GM12865 (cell line): ENCODE measurements around the gene TC2N.

ENCODE experiments used
- DNase-seq: peaks from one replicate; pipeline ENCODE4 v3.0.0; 2010; ENCODE audit warnings: low read depth
- H3K4me3 ChIP-seq: 2 replicates; pipeline ENCODE4 v1.5.1; 2011; ENCODE audit warnings: mild to moderate bottlenecking, low read depth, low read length, control low read depth
- TF ChIP-seq, protein P1 (sequence below): IDR thresholded peaks from 2 replicates; pipeline ENCODE4 v1.5.1; 2011; ENCODE audit warnings: low read length, control low read depth, low read depth, inconsistent platforms; ENCODE audit not compliant: insufficient read depth; ENCODE audit errors: missing control alignments

TC2N gene

DNA sequence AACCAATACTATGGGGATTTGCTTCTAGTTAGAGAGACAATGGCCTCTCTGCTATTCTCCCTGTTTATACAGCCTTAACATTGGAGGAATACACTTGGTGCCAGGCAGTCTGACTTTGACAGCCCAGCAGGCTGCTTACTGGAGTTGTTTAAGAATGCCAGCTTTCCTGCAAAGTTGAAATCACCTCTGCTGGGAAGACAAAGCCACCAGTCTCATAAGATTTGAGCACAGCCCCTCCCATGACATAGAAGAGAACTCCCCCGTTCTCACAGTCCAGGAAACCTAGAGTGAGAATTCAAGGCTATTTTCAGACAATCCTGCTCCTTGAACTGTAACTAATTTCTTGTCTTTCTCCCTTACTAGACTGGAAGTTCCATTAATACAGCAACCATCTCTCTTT is 114.4 kb downstream of the TC2N start:
- no peak overlapping the region for H3K4me3 ChIP-seq
- no peak for DNase-seq
- TF ChIP-seq, protein P1, sequence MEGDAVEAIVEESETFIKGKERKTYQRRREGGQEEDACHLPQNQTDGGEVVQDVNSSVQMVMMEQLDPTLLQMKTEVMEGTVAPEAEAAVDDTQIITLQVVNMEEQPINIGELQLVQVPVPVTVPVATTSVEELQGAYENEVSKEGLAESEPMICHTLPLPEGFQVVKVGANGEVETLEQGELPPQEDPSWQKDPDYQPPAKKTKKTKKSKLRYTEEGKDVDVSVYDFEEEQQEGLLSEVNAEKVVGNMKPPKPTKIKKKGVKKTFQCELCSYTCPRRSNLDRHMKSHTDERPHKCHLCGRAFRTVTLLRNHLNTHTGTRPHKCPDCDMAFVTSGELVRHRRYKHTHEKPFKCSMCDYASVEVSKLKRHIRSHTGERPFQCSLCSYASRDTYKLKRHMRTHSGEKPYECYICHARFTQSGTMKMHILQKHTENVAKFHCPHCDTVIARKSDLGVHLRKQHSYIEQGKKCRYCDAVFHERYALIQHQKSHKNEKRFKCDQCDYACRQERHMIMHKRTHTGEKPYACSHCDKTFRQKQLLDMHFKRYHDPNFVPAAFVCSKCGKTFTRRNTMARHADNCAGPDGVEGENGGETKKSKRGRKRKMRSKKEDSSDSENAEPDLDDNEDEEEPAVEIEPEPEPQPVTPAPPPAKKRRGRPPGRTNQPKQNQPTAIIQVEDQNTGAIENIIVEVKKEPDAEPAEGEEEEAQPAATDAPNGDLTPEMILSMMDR: no peak

- DNase-seq: no peak
- H3K4me3 ChIP-seq: no peak overlapping the region
- TF ChIP-seq, protein P1: no peak
Observed at GRCh38 chr14:91751719-91752118, 115.6 kb downstream of the TC2N start.

- no peak for DNase-seq
- no peak overlapping the region for H3K4me3 ChIP-seq
- TF ChIP-seq, protein P1: no peak
Observed at GRCh38 chr14:91750634-91751198, 116.6 kb downstream of the TC2N start.

DNA sequence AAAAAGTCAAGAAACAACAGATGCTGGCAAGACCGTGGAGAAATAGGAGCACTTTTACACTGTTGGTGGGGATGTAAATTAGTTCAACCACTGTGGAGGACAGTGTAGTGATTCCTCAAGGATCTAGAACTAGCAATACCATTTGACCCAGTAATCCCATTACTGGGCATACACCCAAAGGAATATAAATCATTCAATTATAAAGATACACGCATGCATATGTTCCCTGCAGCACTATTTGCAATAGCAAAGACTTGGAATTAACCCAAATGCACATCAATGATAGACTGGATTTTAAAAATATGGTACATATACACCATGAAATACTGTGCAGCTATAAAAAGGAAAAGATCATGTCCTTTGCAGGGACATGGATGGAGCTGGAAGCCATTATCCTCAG is 117.5 kb downstream of the TC2N start:
- H3K4me3 ChIP-seq: no peak overlapping the region
- TF ChIP-seq, protein P1: no peak
- DNase-seq: no peak

- TF ChIP-seq, protein P1: no peak
- DNase-seq: no peak
- no peak overlapping the region for H3K4me3 ChIP-seq
Observed at GRCh38 chr14:91748049-91748448, 119.3 kb downstream of the TC2N start.

DNA sequence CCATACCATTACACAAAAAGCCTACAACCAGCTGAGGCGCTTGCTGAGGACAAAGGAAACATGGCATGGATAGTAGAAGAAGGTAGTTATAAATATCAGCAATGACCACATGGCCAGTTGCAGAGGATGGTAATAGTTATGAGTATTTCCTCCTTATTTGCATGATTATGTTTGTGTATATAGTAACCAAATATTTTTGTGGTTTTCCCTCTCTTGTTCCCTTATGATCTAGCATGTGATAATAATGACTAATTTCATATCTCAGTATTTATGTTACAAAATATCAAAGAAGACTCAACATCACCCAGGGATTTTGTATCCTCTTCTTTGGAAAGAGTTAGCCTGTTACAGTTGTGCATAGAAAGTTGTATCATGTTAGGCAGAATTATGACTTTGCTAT is 122.0 kb downstream of the TC2N start:
- TF ChIP-seq, protein P1: no peak
- no peak overlapping the region for H3K4me3 ChIP-seq
- DNase-seq: no peak

DNA sequence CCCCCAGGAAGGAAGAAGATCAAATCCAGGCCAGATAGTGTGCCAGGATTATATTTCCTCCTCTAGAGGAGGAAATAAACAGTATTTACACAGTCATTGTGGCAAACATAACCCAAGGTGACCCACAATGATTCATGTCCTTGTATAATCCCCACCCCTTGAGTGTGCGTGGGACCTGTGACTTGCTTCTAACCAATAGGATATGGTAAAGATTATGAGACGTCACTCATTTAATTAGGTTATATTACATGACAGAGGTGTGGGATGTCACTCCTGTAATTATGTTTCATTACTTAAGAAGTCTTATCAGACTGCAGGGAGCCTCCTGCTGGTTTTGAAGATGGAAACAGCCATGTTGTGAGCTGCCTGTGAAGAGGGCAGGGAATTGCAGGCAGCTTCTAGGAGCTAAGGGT is 123.3 kb downstream of the TC2N start:
- TF ChIP-seq, protein P1: no peak
- no peak overlapping the region for H3K4me3 ChIP-seq
- DNase-seq: no peak
